ENCODE data around the gene ARHGDIB.

ARHGDIB gene

GRCh38 chr12:14984036-14984435 lies 22.6 kb upstream of the ARHGDIB start:
- no peak for DNase-seq (ENCODE audit: low read depth in 2 of 2)

- no peak for DNase-seq (ENCODE audit: low read depth in 2 of 2)
Observed at GRCh38 chr12:14982991-14983390, 21.6 kb upstream of the ARHGDIB start.

- DNase-seq (ENCODE audit: low read depth in 2 of 2): no peak
Observed at GRCh38 chr12:14982562-14982961, 21.2 kb upstream of the ARHGDIB start.

GRCh38 chr12:14981049-14981448 lies 19.6 kb upstream of the ARHGDIB start:
- no peak for DNase-seq (ENCODE audit: low read depth in 2 of 2)

GRCh38 chr12:14979468-14979867 lies 18.1 kb upstream of the ARHGDIB start:
- no peak for DNase-seq (ENCODE audit: low read depth in 2 of 2)

- no peak for DNase-seq (ENCODE audit: low read depth in 2 of 2)
Observed at GRCh38 chr12:14976658-14977057, 15.3 kb upstream of the ARHGDIB start.

- DNase-seq (ENCODE audit: low read depth in 2 of 2): no peak
Observed at GRCh38 chr12:14975457-14975856, 14.1 kb upstream of the ARHGDIB start.

- no peak for DNase-seq (ENCODE audit: low read depth in 2 of 2)
Observed at GRCh38 chr12:14974633-14975032, 13.2 kb upstream of the ARHGDIB start.

GRCh38 chr12:14972816-14973215 lies 11.4 kb upstream of the ARHGDIB start, which contains the start of gene PDE6H:
PDE6H (plus strand) TSS chr12:14973042; CDS start chr12:14978013, 4,971 bp downstream.
- DNase-seq (ENCODE audit: low read depth in 2 of 2): no peak

GRCh38 chr12:14970473-14970872 lies 9.1 kb upstream of the ARHGDIB start:
- DNase-seq (ENCODE audit: low read depth in 2 of 2): no peak

- DNase-seq (ENCODE audit: low read depth in 2 of 2): no peak
Observed at GRCh38 chr12:14968478-14968877, 7.1 kb upstream of the ARHGDIB start.

GRCh38 chr12:14965221-14965620 lies 3.8 kb upstream of the ARHGDIB start:
- DNase-seq (ENCODE audit: low read depth in 2 of 2): no peak

- DNase-seq (ENCODE audit: low read depth in 2 of 2): no peak
Observed at GRCh38 chr12:14964406-14964805, 3.0 kb upstream of the ARHGDIB start.

- no peak for DNase-seq (ENCODE audit: low read depth in 2 of 2)
Observed at GRCh38 chr12:14963520-14963919, 2.1 kb upstream of the ARHGDIB start.

- no peak for DNase-seq (ENCODE audit: low read depth in 2 of 2)
Observed at GRCh38 chr12:14962797-14963196, 1.4 kb upstream of the ARHGDIB start.

- no peak for DNase-seq (ENCODE audit: low read depth in 2 of 2)
Observed at GRCh38 chr12:14962153-14962539, 745 bp upstream of the ARHGDIB start.

- peak; percentile 50 to 62 for DNase-seq (ENCODE audit: low read depth in 2 of 2)
Observed at GRCh38 chr12:14960548-14961465, 594 bp downstream of the ARHGDIB start.

GRCh38 chr12:14959916-14960496 lies 1.4 kb downstream of the ARHGDIB start:
- no peak for DNase-seq (ENCODE audit: low read depth in 2 of 2)

- DNase-seq (ENCODE audit: low read depth in 2 of 2): no peak
Observed at GRCh38 chr12:14959463-14959862, 1.9 kb downstream of the ARHGDIB start.

GRCh38 chr12:14959126-14959440 lies 2.3 kb downstream of the ARHGDIB start:
- DNase-seq (ENCODE audit: low read depth in 2 of 2): no peak

- no peak for DNase-seq (ENCODE audit: low read depth in 2 of 2)
Observed at GRCh38 chr12:14958361-14959125, 2.9 kb downstream of the ARHGDIB start.

- no peak for DNase-seq (ENCODE audit: low read depth in 2 of 2)
Observed at GRCh38 chr12:14957551-14958168, 3.7 kb downstream of the ARHGDIB start.

All from fibroblast of skin of left biceps (primary cell).